OCI-LY7 (cell line): ENCODE measurements around the gene PSMB4. TPM values are rescaled to one million over a fixed set of nuclear protein-coding genes. Genes with fewer than 3 reads are reported as not detected.
"Not testable (repeated sequence)": the region's sequence is repeated elsewhere in the genome, so short reads cannot be mapped to it uniquely, and the experiment has no call there.

ENCODE experiments used
- BruUV-seq: library from RNA; stranded (reverse); fragments of 400-500 nt; replicated peaks from 2 replicates; lab custom pipeline; 2021; lab: Mats Ljungman, UMichigan
- CTCF ChIA-PET: fragments of 300-600 bp; sonication (Branson Sonifier 250); formaldehyde crosslinking; loops from one replicate; lab custom pipeline; 2022; ENCODE audit warnings: antibody characterized with exemption; ENCODE audit not compliant: unreplicated experiment; lab: Charles Lee
- POLR2A ChIA-PET: fragments of 300-600 bp; sonication (Branson Sonifier 250); formaldehyde crosslinking; loops from one replicate; lab custom pipeline; 2022; ENCODE audit warnings: antibody characterized with exemption; lab: Charles Lee
- DNase-seq: peaks from one replicate; pipeline ENCODE4 v3.0.0-alpha.2; 2015; ENCODE audit warnings: low spot score
- H2AFZ ChIP-seq: fragments of 200-600 bp; sonication (generic), shearing (Covaris generic); 2 replicates; pipeline ENCODE4 v1.6.1; 2014; ENCODE audit warnings: mild to moderate bottlenecking, antibody characterized with exemption, low read length, moderate library complexity
- H3K27ac ChIP-seq: fragments of 200-600 bp; sonication (generic); 2 replicates; pipeline ENCODE4 v1.5.1; 2014; ENCODE audit warnings: mixed run types, low read depth, mild to moderate bottlenecking, moderate library complexity, low read length, inconsistent platforms; ENCODE audit not compliant: poor library complexity, severe bottlenecking
- H3K36me3 ChIP-seq: fragments of 200-600 bp; sonication (generic); 2 replicates; pipeline ENCODE4 v1.6.1; 2014; ENCODE audit warnings: mild to moderate bottlenecking, antibody characterized with exemption, low read length, moderate library complexity, mixed read lengths; ENCODE audit not compliant: insufficient read depth
- H3K4me1 ChIP-seq: fragments of 200-600 bp; sonication (generic); 2 replicates; pipeline ENCODE4 v1.5.1; 2014; ENCODE audit warnings: mild to moderate bottlenecking, low read length; ENCODE audit not compliant: insufficient read depth, poor library complexity, severe bottlenecking
- H3K4me2 ChIP-seq: fragments of 200-600 bp; sonication (generic); 2 replicates; pipeline ENCODE4 v1.6.1; 2014; ENCODE audit warnings: mild to moderate bottlenecking, low read length
- H3K4me3 ChIP-seq: fragments of 200-600 bp; sonication (generic); 2 replicates; pipeline ENCODE4 v1.5.1; 2014; ENCODE audit warnings: mild to moderate bottlenecking, low read depth, low read length; ENCODE audit not compliant: poor library complexity, severe bottlenecking
- H3K79me2 ChIP-seq: fragments of 200-600 bp; sonication (generic); 2 replicates; pipeline ENCODE4 v1.6.1; 2016; ENCODE audit warnings: low read depth, mild to moderate bottlenecking, low read length, moderate library complexity, mixed read lengths; ENCODE audit not compliant: insufficient read depth
- H3K9me2 ChIP-seq: fragments of 200-600 bp; sonication (generic); 2 replicates; pipeline ENCODE4 v1.6.1; 2016; ENCODE audit warnings: mild to moderate bottlenecking, low read length, mixed read lengths; ENCODE audit not compliant: insufficient read depth
- H3K9me3 ChIP-seq: fragments of 200-600 bp; sonication (generic); 2 replicates; pipeline ENCODE4 v1.6.1; 2014; ENCODE audit warnings: mild to moderate bottlenecking, mixed run types, low read length, mixed read lengths
- H4K20me1 ChIP-seq: fragments of 200-600 bp; sonication (generic); 2 replicates; pipeline ENCODE4 v1.6.1; 2014; ENCODE audit warnings: mild to moderate bottlenecking, antibody characterized with exemption, low read length, moderate library complexity, mixed read lengths; ENCODE audit not compliant: insufficient read depth
- EZH2phosphoT487 ChIP-seq: fragments of 200-600 bp; sonication (generic); IDR thresholded peaks from 2 replicates; pipeline ENCODE4 v1.6.1; 2018; ENCODE audit warnings: low read depth, borderline replicate concordance, mild to moderate bottlenecking, mixed run types, antibody characterized with exemption, low read length, moderate library complexity, mixed read lengths
- intact Hi-C: fragments of 100-400 bp; cut with micrococcal nuclease; formaldehyde crosslinking; loops from one replicate; pipeline ENCODE4 v1.10.0; 2022; ENCODE audit not compliant: unreplicated experiment
- total RNA-seq, 2 experiments: library from RNA; depleted of rRNA in 1 of 2; stranded (reverse); fragments of >200 nt in 1 of 2; shearing (Covaris generic) in 1 of 2; gene quantifications; 2 replicates each; pipeline ENCODE4 v1.2.3, GENCODE V29; 2014 to 2022
- TF ChIP-seq, protein P1 (sequence below): fragments of 200-600 bp; sonication (generic); conservative IDR thresholded peaks from 2 replicates; pipeline ENCODE4 v1.5.1; 2014; ENCODE audit warnings: mild to moderate bottlenecking, antibody characterized with exemption, low read length, moderate library complexity, mixed read lengths

Gene PSMB4
- total RNA-seq, 2 experiments from 2014 or later: 242 to 301 TPM

- Histone ChIP-seq H3K4me2 (no peak overlapping the region), H3K4me3 (no peak overlapping the region), H2AFZ (no peak overlapping the region), H3K79me2 (peaks cover 91% of the 10 kb centered on the region), H3K27ac (no peak overlapping the region), H3K4me1 (peaks cover 20% of the 10 kb centered on the region), H3K9me3 (no peaks in the 10 kb centered on the region), H4K20me1 (peaks cover 19% of the 10 kb centered on the region), H3K36me3 (peaks cover 47% of the 10 kb centered on the region), H3K9me2 (no peaks in the 10 kb centered on the region)
- no peak for DNase-seq
- ChIA-PET CTCF (no interaction called here), POLR2A (interaction anchor here (0.6 to 0.7 kb wide), 2 partner anchors 23 to 97 kb away, joined by 3 read pairs; no protein-coding TSS in a partner anchor)
- no TSS peak for BruUV-seq
- no peak for TF ChIP-seq EZH2phosphoT487
- TF ChIP-seq, protein P1, sequence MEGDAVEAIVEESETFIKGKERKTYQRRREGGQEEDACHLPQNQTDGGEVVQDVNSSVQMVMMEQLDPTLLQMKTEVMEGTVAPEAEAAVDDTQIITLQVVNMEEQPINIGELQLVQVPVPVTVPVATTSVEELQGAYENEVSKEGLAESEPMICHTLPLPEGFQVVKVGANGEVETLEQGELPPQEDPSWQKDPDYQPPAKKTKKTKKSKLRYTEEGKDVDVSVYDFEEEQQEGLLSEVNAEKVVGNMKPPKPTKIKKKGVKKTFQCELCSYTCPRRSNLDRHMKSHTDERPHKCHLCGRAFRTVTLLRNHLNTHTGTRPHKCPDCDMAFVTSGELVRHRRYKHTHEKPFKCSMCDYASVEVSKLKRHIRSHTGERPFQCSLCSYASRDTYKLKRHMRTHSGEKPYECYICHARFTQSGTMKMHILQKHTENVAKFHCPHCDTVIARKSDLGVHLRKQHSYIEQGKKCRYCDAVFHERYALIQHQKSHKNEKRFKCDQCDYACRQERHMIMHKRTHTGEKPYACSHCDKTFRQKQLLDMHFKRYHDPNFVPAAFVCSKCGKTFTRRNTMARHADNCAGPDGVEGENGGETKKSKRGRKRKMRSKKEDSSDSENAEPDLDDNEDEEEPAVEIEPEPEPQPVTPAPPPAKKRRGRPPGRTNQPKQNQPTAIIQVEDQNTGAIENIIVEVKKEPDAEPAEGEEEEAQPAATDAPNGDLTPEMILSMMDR: no peak
- intact Hi-C loops: no loop called here
Observed at GRCh38 chr1:151435174-151435573, 35.8 kb downstream of the PSMB4 start.

DNA sequence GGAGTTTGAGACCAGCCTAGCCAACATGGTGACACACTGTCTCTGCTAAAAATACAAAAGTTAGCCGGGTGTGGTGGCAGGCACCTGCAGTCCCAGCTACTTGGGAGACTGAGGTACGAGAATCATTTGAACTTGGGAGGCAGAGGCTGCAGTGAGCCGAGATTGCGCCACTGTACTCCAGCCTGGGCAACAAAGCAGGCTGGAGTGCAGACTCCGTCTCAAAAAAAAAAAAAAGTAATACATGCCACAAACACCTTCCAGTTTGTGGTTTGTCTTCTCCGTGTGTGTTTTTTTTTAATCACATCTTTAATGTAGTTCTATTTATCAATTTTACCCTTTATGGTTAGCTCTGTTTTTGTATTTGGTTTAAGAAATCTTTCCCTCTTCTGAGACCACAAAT lies 37.6 kb downstream of the PSMB4 start:
- POLR2A ChIA-PET: interaction anchor here (0.7 kb wide), 1 partner anchor 39 kb away, joined by 5 read pairs; no protein-coding TSS in a partner anchor
- H3K9me2 ChIP-seq: no peaks in the 10 kb centered on the region
- CTCF ChIA-PET: no interaction called here
- H4K20me1 ChIP-seq: peaks cover 28% of the 10 kb centered on the region
- peaks cover 97% of the 10 kb centered on the region for H3K79me2 ChIP-seq
- H3K36me3 ChIP-seq: peaks cover 60% of the 10 kb centered on the region
- H2AFZ ChIP-seq: no peak overlapping the region
- H3K9me3 ChIP-seq: no peaks in the 10 kb centered on the region
- TF ChIP-seq, protein P1: no peak
- no peak for TF ChIP-seq EZH2phosphoT487
- peaks cover 20% of the 10 kb centered on the region for H3K4me1 ChIP-seq
- no TSS peak for BruUV-seq
- H3K4me3 ChIP-seq: no peak overlapping the region
- no peak overlapping the region for H3K4me2 ChIP-seq
- no peak for DNase-seq
- no peak overlapping the region for H3K27ac ChIP-seq
- intact Hi-C loops: no loop called here

- H3K79me2 ChIP-seq: peaks cover 97% of the 10 kb centered on the region
- DNase-seq, H3K27ac ChIP-seq, H3K9me2 ChIP-seq, CTCF ChIA-PET, intact Hi-C loops, H3K4me2 ChIP-seq, H3K4me3 ChIP-seq, BruUV-seq, H2AFZ ChIP-seq, H3K9me3 ChIP-seq: not testable (repeated sequence)
- H3K4me1 ChIP-seq: peaks cover 20% of the 10 kb centered on the region
- H3K36me3 ChIP-seq: peaks cover 63% of the 10 kb centered on the region
- POLR2A ChIA-PET: interaction anchor here (0.7 kb wide), 1 partner anchor 39 kb away, joined by 5 read pairs; no protein-coding TSS in a partner anchor
- peaks cover 28% of the 10 kb centered on the region for H4K20me1 ChIP-seq
Observed at GRCh38 chr1:151437396-151437795, 38.0 kb downstream of the PSMB4 start.
